H1 (cell line): Measurements from ENCODE around the gene ADGRL3. TPM values are rescaled to one million over a fixed set of nuclear protein-coding genes. Genes with fewer than 3 reads are reported as not detected.

Source experiments
- polyA plus RNA-seq, 7 experiments: library from polyadenylated mRNA; depleted of rRNA in 3 of 7; stranded (reverse) in 5 of 7; unstranded in 2 of 7; fragments of >200 nt in 5 of 7; fragments of 200-250 nt in 2 of 7; gene quantifications; 1 replicate in 5 of 7; 2 replicates in 1 of 7; 4 replicates in 1 of 7; pipeline versions ENCODE4 v1.2.1 to v1.2.3, GENCODE V29; 2011 to 2013; ENCODE audit warnings: missing spikeins in 2 of 7, mixed read lengths in 2 of 7
- total RNA-seq: library from RNA; stranded (reverse); fragmentation: NEBNext Ultra II Directional; extraction: Animal tissue kit (Norgen Biotek cat#: 25700); gene quantifications from 2 replicates; pipeline ENCODE4 v1.2.1, GENCODE V29; 2021
- TF ChIP-seq, protein P1 (sequence below): fragments of 300-600 bp; sonication (generic); IDR thresholded peaks from 2 replicates; pipeline ENCODE4 v1.7.1; 2012; ENCODE audit warnings: low read length, moderate library complexity, mild to moderate bottlenecking, inconsistent platforms; ENCODE audit not compliant: insufficient replicate concordance

Gene ADGRL3
- total and polyA plus RNA-seq, 2 of the 8 experiments (the other 6 are each of a cell fraction or from before 2014, with no cell fraction given): 6.6 to 13.0 TPM

GRCh38 chr4:62051332-62051731, 851.2 kb downstream of the ADGRL3 start (continued):
- TF ChIP-seq, protein P1, sequence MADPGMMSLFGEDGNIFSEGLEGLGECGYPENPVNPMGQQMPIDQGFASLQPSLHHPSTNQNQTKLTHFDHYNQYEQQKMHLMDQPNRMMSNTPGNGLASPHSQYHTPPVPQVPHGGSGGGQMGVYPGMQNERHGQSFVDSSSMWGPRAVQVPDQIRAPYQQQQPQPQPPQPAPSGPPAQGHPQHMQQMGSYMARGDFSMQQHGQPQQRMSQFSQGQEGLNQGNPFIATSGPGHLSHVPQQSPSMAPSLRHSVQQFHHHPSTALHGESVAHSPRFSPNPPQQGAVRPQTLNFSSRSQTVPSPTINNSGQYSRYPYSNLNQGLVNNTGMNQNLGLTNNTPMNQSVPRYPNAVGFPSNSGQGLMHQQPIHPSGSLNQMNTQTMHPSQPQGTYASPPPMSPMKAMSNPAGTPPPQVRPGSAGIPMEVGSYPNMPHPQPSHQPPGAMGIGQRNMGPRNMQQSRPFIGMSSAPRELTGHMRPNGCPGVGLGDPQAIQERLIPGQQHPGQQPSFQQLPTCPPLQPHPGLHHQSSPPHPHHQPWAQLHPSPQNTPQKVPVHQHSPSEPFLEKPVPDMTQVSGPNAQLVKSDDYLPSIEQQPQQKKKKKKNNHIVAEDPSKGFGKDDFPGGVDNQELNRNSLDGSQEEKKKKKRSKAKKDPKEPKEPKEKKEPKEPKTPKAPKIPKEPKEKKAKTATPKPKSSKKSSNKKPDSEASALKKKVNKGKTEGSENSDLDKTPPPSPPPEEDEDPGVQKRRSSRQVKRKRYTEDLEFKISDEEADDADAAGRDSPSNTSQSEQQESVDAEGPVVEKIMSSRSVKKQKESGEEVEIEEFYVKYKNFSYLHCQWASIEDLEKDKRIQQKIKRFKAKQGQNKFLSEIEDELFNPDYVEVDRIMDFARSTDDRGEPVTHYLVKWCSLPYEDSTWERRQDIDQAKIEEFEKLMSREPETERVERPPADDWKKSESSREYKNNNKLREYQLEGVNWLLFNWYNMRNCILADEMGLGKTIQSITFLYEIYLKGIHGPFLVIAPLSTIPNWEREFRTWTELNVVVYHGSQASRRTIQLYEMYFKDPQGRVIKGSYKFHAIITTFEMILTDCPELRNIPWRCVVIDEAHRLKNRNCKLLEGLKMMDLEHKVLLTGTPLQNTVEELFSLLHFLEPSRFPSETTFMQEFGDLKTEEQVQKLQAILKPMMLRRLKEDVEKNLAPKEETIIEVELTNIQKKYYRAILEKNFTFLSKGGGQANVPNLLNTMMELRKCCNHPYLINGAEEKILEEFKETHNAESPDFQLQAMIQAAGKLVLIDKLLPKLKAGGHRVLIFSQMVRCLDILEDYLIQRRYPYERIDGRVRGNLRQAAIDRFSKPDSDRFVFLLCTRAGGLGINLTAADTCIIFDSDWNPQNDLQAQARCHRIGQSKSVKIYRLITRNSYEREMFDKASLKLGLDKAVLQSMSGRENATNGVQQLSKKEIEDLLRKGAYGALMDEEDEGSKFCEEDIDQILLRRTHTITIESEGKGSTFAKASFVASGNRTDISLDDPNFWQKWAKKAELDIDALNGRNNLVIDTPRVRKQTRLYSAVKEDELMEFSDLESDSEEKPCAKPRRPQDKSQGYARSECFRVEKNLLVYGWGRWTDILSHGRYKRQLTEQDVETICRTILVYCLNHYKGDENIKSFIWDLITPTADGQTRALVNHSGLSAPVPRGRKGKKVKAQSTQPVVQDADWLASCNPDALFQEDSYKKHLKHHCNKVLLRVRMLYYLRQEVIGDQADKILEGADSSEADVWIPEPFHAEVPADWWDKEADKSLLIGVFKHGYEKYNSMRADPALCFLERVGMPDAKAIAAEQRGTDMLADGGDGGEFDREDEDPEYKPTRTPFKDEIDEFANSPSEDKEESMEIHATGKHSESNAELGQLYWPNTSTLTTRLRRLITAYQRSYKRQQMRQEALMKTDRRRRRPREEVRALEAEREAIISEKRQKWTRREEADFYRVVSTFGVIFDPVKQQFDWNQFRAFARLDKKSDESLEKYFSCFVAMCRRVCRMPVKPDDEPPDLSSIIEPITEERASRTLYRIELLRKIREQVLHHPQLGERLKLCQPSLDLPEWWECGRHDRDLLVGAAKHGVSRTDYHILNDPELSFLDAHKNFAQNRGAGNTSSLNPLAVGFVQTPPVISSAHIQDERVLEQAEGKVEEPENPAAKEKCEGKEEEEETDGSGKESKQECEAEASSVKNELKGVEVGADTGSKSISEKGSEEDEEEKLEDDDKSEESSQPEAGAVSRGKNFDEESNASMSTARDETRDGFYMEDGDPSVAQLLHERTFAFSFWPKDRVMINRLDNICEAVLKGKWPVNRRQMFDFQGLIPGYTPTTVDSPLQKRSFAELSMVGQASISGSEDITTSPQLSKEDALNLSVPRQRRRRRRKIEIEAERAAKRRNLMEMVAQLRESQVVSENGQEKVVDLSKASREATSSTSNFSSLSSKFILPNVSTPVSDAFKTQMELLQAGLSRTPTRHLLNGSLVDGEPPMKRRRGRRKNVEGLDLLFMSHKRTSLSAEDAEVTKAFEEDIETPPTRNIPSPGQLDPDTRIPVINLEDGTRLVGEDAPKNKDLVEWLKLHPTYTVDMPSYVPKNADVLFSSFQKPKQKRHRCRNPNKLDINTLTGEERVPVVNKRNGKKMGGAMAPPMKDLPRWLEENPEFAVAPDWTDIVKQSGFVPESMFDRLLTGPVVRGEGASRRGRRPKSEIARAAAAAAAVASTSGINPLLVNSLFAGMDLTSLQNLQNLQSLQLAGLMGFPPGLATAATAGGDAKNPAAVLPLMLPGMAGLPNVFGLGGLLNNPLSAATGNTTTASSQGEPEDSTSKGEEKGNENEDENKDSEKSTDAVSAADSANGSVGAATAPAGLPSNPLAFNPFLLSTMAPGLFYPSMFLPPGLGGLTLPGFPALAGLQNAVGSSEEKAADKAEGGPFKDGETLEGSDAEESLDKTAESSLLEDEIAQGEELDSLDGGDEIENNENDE: no peak
